ENCODE measurements around the gene GNG2. TPM values are rescaled to one million over a fixed set of nuclear protein-coding genes. Genes with fewer than 3 reads are reported as not detected.

Gene GNG2
- total and polyA plus RNA-seq, 2 experiments from 2014 or later: 5.0 to 13.7 TPM

DNA sequence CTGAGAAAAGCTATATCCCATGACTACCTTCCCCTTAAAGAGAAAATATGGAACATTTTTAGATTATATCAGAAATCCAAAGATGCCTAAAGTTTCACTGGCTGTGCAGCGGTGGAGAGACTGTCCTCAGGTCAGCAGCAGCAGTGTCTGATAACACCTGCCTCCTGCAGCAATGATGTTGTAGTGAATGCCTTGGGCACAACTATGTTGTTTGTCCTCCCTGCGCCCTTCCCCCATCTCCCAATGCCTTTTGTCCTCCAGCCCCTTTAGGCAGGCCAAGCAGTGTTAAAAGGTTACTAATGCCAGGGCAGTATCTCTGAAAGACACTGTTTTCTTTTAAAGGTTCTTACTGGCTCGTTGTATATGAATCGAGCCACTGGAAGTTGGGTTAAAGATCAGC is 142.1 kb downstream of the GNG2 start:
- H3K27ac ChIP-seq: no peak overlapping the region
- no peaks in the 10 kb centered on the region for H3K4me1 ChIP-seq (ENCODE audit: insufficient read depth)
- H2AFZ ChIP-seq: no peak overlapping the region
- H3K4me3 ChIP-seq: no peak overlapping the region
- WGBS (ENCODE audit: low lambda C conversion rate, missing lambda C conversion rate): 68% methylated on average over 4 of the region's 4 CpGs
- no peaks in the 10 kb centered on the region for H3K27me3 ChIP-seq
- no peaks in the 10 kb centered on the region for H3K9me3 ChIP-seq (ENCODE audit: low read depth)
- no peaks in the 10 kb centered on the region for H3K9me2 ChIP-seq (replicated peaks; ENCODE audit: insufficient read depth)
- peaks cover 8% of the 10 kb centered on the region for H3K79me2 ChIP-seq
- peaks cover 6% of the 10 kb centered on the region for H3K36me3 ChIP-seq (replicated peaks; ENCODE audit: insufficient read depth, low read depth)
- no peaks in the 10 kb centered on the region for H4K20me1 ChIP-seq (ENCODE audit: insufficient read depth, poor library complexity, severe bottlenecking)
- TF ChIP-seq, protein P1, sequence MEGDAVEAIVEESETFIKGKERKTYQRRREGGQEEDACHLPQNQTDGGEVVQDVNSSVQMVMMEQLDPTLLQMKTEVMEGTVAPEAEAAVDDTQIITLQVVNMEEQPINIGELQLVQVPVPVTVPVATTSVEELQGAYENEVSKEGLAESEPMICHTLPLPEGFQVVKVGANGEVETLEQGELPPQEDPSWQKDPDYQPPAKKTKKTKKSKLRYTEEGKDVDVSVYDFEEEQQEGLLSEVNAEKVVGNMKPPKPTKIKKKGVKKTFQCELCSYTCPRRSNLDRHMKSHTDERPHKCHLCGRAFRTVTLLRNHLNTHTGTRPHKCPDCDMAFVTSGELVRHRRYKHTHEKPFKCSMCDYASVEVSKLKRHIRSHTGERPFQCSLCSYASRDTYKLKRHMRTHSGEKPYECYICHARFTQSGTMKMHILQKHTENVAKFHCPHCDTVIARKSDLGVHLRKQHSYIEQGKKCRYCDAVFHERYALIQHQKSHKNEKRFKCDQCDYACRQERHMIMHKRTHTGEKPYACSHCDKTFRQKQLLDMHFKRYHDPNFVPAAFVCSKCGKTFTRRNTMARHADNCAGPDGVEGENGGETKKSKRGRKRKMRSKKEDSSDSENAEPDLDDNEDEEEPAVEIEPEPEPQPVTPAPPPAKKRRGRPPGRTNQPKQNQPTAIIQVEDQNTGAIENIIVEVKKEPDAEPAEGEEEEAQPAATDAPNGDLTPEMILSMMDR (IDR thresholded peaks at IDR 0.05; ENCODE audit: poor library complexity): no peak
- TF ChIP-seq EZH2 (IDR thresholded peaks at IDR 0.05; ENCODE audit: borderline replicate concordance): no peak
- no peak for TF ChIP-seq EZH2phosphoT487 (IDR thresholded peaks at IDR 0.05; ENCODE audit: low read depth, severe bottlenecking, unreplicated experiment)
- H3K4me2 ChIP-seq: no peak overlapping the region
- no peak for DNase-seq (ENCODE audit: low spot score)

DNA sequence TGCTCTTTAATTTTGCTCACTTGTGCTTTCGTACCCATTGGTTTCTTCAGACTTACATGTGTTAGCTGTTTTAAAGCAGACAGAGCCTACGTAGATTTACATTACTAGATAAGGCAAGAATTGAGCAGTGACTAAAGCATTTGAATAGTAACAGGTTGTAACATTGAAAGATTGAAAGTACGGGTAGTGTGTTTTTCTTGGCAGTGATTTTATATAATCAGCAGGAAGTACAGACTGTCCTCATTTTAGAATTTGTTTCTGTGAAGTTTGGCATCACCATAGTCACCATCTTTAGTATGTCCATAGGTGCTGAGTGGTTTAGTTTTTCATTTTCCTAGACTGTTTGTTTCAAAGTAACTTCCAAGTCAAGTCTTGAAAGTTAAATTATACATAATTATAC is 142.9 kb downstream of the GNG2 start:
- Histone ChIP-seq H3K9me2 (replicated peaks; ENCODE audit: insufficient read depth) (no peaks in the 10 kb centered on the region), H3K36me3 (replicated peaks; ENCODE audit: insufficient read depth, low read depth) (peaks cover 6% of the 10 kb centered on the region), H3K4me3 (no peak overlapping the region), H3K9me3 (ENCODE audit: low read depth) (no peaks in the 10 kb centered on the region), H3K27me3 (no peaks in the 10 kb centered on the region), H4K20me1 (ENCODE audit: insufficient read depth, poor library complexity, severe bottlenecking) (no peaks in the 10 kb centered on the region), H3K4me1 (ENCODE audit: insufficient read depth) (no peaks in the 10 kb centered on the region), H3K4me2 (no peak overlapping the region), H3K27ac (no peak overlapping the region), H2AFZ (no peak overlapping the region), H3K79me2 (peaks cover under 1% of the 10 kb centered on the region)
- no peak for DNase-seq (ENCODE audit: low spot score)
- TF ChIP-seq EZH2phosphoT487 (IDR thresholded peaks at IDR 0.05; ENCODE audit: low read depth, severe bottlenecking, unreplicated experiment) (no peak), EZH2 (IDR thresholded peaks at IDR 0.05; ENCODE audit: borderline replicate concordance) (no peak)
- TF ChIP-seq, protein P1 (IDR thresholded peaks at IDR 0.05; ENCODE audit: poor library complexity): no peak
- WGBS (ENCODE audit: low lambda C conversion rate, missing lambda C conversion rate): 77% methylated on average over 3 of the region's 3 CpGs

DNA sequence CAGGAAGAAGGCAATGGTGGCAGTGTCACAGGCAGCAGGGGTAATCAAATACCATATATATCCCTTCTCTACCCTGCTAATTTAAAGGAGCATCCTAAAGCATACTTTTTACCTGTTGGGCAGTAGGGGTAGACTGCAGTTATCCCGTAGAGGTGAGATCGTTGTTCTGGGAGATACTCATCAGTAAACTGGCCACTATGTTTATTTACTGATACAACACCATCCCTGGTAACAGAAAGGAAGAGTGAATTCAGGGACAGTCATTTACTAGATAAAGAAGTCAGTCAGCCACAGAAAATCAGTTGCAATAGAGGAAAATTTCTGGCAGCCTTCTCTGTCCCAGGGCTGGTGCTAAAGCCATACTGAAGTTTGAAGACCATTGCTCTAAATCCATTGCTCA is 145.2 kb downstream of the GNG2 start:
- Histone ChIP-seq H3K9me2 (replicated peaks; ENCODE audit: insufficient read depth) (no peaks in the 10 kb centered on the region), H3K36me3 (replicated peaks; ENCODE audit: insufficient read depth, low read depth) (peaks cover 6% of the 10 kb centered on the region), H3K79me2 (no peaks in the 10 kb centered on the region), H3K27ac (no peak overlapping the region), H2AFZ (no peak overlapping the region), H3K4me3 (no peak overlapping the region), H3K9me3 (ENCODE audit: low read depth) (no peaks in the 10 kb centered on the region), H4K20me1 (ENCODE audit: insufficient read depth, poor library complexity, severe bottlenecking) (no peaks in the 10 kb centered on the region), H3K4me1 (ENCODE audit: insufficient read depth) (no peaks in the 10 kb centered on the region), H3K27me3 (no peaks in the 10 kb centered on the region), H3K4me2 (no peak overlapping the region)
- DNase-seq (ENCODE audit: low spot score): no peak
- no peak for TF ChIP-seq EZH2phosphoT487 (IDR thresholded peaks at IDR 0.05; ENCODE audit: low read depth, severe bottlenecking, unreplicated experiment)
- TF ChIP-seq, protein P1 (IDR thresholded peaks at IDR 0.05; ENCODE audit: poor library complexity): no peak
- no peak for TF ChIP-seq EZH2 (IDR thresholded peaks at IDR 0.05; ENCODE audit: borderline replicate concordance)
- 62% methylated on average over 2 of the region's 2 CpGs for WGBS (ENCODE audit: low lambda C conversion rate, missing lambda C conversion rate)

DNA sequence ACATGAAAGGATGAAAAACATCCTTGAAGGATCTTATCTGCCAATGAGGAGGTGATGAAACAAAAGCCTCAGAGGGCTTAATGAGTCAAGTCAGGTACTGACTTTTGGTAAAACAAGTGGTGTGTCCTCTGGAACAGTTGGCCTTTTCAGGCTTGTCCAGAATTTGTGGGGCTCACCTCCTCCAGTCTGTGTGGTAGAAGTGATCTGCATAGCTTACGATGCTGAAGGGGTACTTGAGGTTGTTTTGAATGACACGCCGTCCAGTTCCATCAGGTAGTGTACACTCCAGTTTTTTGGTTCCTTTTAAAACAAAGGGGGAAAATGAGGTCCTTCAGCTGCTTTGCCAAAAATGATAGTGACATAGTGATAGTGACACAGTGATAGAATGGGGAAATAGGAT is 145.9 kb downstream of the GNG2 start:
- no peak overlapping the region for H3K4me3 ChIP-seq
- H3K4me1 ChIP-seq (ENCODE audit: insufficient read depth): no peaks in the 10 kb centered on the region
- no peaks in the 10 kb centered on the region for H3K27me3 ChIP-seq
- DNase-seq (ENCODE audit: low spot score): no peak
- H3K79me2 ChIP-seq: no peaks in the 10 kb centered on the region
- H3K9me2 ChIP-seq (replicated peaks; ENCODE audit: insufficient read depth): no peaks in the 10 kb centered on the region
- no peaks in the 10 kb centered on the region for H4K20me1 ChIP-seq (ENCODE audit: insufficient read depth, poor library complexity, severe bottlenecking)
- no peak overlapping the region for H3K27ac ChIP-seq
- WGBS (ENCODE audit: low lambda C conversion rate, missing lambda C conversion rate): 86% methylated on average over 3 of the region's 3 CpGs
- no peak overlapping the region for H2AFZ ChIP-seq
- no peak overlapping the region for H3K4me2 ChIP-seq
- H3K36me3 ChIP-seq (replicated peaks; ENCODE audit: insufficient read depth, low read depth): peaks cover 4% of the 10 kb centered on the region
- no peak for TF ChIP-seq EZH2phosphoT487 (IDR thresholded peaks at IDR 0.05; ENCODE audit: low read depth, severe bottlenecking, unreplicated experiment)
- TF ChIP-seq EZH2 (IDR thresholded peaks at IDR 0.05; ENCODE audit: borderline replicate concordance): no peak
- no peaks in the 10 kb centered on the region for H3K9me3 ChIP-seq (ENCODE audit: low read depth)

Data from hepatocyte (in vitro differentiated cells).